GM12891 (cell line): ENCODE data around the gene APOBEC3C.
"Not testable (repeated sequence)": the region's sequence is repeated elsewhere in the genome, so short reads cannot be mapped to it uniquely, and the experiment has no call there.

Source experiments
- DNase-seq: peaks from one replicate; pipeline ENCODE4 v3.0.0; 2011; ENCODE audit warnings: low spot score; ENCODE audit not compliant: insufficient read length
- FAIRE-seq: peaks from 2 replicates; lab custom pipeline; 2011; peaks lifted over from hg19 to GRCh38; lab: Jason Lieb, UNC
- PAX5 ChIP-seq: IDR thresholded peaks from 2 replicates; pipeline ENCODE4 v1.6.1; 2011; ENCODE audit warnings: low read length, moderate library complexity, mild to moderate bottlenecking; ENCODE audit not compliant: insufficient read depth, severe bottlenecking
- POLR2A ChIP-seq: IDR thresholded peaks from 2 replicates; pipeline ENCODE4 v1.6.1; 2011; ENCODE audit warnings: low read depth, low read length, control low read depth
- POLR2AphosphoS5 ChIP-seq: IDR thresholded peaks from 2 replicates; pipeline ENCODE4 v1.6.1; 2011; ENCODE audit warnings: low read depth, low read length, control low read depth
- POU2F2 ChIP-seq: IDR thresholded peaks from 2 replicates; pipeline ENCODE4 v1.6.1; 2011; ENCODE audit warnings: low read depth, mild to moderate bottlenecking, control low read depth, low read length, moderate library complexity
- SPI1 ChIP-seq: IDR thresholded peaks from 2 replicates; pipeline ENCODE4 v1.6.1; 2011; ENCODE audit warnings: low read depth, low read length, control low read depth
- TAF1 ChIP-seq: IDR thresholded peaks from 2 replicates; pipeline ENCODE4 v1.6.1; 2011; ENCODE audit warnings: low read depth, low read length, control low read depth

The APOBEC3C gene

DNA sequence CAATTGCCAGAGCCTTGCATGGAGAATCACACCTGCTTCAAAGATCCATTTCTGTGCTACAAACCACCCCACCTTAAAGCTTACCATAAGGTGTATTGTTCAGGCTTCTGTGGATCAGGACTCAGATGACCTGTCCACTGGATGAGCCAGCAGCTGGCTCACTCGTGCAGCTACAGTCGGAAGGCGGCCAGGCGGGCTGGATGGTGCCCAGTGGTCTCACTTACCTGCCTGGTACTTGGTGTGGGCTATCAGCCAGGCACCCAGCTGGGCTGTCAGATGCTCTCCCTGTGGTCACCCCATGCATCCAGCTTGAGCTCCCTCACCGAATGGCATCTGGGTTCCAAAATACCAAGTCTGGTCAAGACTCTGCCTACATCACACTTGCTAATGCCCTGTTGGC, 42.9 kb upstream of the APOBEC3C start:
- DNase-seq (no peak), FAIRE-seq (no peak)
- TF ChIP-seq TAF1 (no peak), POLR2A (no peak), POU2F2 (no peak), POLR2AphosphoS5 (no peak), PAX5 (no peak), SPI1 (no peak)

DNA sequence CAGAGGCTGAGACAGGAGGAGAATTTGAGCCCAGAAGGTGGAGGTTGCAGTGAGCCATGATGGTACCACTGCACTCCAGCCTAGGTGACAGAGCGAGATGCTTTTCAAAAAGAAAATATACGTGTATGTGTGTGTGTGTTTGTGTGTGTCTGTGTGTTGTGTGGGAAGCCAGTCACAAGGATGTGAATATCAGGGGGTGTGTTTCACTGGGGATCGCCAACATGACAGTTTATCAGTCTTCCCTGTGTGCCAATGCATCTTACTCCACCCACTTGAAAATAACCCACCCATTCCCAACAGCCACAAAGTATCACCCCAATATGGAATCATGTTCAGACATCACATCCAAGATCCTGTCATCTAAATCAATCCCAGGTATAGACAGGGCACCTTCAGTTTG, 42.3 kb upstream of the APOBEC3C start:
- no peak for FAIRE-seq
- DNase-seq = no peak

DNA sequence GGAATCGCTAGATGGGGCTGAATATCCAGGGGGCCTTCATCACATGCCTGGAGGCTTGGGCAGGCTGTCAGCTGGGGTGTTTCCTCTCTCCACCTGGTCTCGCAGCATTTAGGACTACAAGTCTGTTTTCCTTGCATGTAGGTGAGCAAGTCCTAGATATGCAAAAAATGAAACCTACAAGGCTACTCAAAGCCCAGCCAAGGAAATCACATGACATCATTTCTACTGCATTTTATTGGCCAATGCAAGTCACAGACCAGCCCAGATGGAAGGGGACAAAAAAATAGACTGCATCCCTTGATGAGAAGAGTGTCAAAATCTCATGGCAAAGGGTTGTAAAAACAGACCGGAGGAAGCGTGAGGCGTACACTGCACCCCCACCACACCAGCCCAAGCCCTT, 41.5 kb upstream of the APOBEC3C start:
- FAIRE-seq (no peak), DNase-seq (no peak)
- TF ChIP-seq SPI1 (no peak), PAX5 (no peak), TAF1 (no peak), POLR2A (no peak), POU2F2 (no peak)

More for the DNA sequence above, 42.3 kb upstream of the APOBEC3C start:
- no peak for TF ChIP-seq SPI1
- TF ChIP-seq POU2F2 = no peak
- no peak for TF ChIP-seq TAF1
- no peak for TF ChIP-seq POLR2AphosphoS5
- TF ChIP-seq POLR2A = no peak
- TF ChIP-seq PAX5 = no peak

DNA sequence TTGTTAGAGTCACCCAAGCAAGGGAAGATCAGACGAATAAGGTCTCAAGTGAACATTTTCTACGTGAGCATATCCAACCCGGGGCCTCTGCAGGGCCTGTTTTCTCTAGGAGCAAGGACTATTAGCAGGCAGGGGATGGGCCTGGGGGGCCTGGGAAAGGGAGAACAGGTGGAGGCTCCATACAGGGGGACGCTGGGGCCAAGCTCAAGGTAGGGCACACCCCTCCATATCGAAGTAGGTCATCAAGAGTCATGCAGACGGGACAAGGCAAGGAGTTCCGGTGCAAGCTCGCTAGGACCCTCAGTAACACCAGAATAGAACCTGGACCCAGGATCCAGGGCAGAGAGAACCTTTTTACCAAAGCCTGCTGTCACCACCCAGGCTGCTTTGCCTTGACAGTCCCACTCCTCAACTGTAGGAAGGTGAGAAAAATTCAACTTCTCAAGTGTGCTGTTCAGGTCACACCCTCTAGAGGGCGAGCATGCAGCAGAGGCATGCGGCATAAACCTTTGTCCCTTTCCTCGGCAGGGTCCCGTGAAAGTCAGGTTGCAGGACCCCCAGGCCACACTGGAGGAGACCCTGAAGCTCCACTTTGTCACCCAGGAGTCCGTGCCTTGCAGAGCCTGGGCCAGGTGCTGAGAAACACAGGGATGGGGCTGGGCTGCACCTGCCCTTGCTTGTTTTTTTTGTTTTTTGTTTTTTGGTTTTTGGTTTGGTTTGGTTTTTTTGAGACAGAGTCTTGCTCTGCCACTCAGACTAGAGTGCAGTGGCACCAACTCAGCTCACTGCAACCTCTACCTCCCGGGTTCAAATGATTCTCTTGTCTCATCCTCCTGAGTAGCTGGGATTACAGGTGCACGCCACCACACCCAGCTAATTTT, 40.5 kb upstream of the APOBEC3C start:
- FAIRE-seq (peak; percentile 94), DNase-seq (peak; percentile 62)
- TF ChIP-seq POLR2A (no peak), SPI1 (no peak), POLR2AphosphoS5 (no peak), PAX5 (no peak), POU2F2 (no peak), TAF1 (no peak)

DNA sequence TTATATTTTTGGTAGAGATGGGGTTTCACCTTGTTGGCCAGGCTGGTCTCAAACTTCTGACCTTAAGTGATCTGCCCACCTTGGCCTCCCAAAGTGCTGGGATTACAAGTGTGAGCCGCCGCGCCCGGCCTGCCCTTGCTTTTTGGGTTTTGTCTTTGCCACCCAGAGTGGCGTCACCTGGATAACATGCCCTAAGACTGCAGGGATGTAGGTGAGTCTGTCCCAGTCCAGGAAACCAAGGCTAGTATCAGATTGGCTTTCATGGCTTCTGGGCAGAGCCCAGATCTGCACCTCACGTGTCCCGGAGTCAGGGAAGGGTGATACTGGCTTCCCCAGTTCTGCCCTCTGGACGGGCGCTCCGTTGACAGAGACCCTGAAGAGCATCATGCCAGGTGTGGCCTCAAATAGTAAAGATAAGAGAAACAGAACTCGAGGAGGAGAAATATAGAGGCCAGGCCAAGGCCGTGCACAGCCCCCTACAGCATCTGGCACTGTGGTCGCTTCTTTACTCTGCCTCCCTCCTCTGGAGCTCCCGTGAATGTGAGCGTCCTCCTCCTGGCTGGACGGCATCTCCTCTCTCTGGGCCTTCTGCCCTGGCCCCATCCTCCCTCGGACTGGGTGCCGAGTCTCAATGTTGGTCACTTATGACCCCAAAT, 39.8 kb upstream of the APOBEC3C start:
- DNase-seq = no peak
- TF ChIP-seq SPI1 (no peak), POU2F2 (no peak), PAX5 (no peak), POLR2AphosphoS5 (no peak), TAF1 (no peak), POLR2A (no peak)
- no peak for FAIRE-seq

DNA sequence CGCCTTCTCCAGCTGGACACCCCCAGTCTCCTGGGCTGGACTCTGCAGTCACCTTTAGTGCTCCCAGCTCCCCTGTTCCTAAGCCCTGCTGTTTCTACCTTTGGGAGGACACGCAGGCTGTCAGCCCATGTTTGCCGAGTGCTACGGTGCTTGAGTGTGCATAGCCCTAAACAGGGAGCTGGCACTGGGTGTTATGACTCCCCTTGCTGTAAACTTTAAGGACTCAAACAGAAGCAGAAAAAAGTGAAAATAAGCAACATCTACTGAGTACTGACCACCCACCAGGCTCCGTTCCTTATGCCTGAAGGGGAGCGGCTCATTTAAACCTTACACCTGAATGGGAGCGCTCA, 39.3 kb upstream of the APOBEC3C start:
- DNase-seq (no peak), FAIRE-seq (no peak)
- TF ChIP-seq PAX5 (no peak), POU2F2 (no peak), TAF1 (no peak), SPI1 (no peak), POLR2A (no peak), POLR2AphosphoS5 (no peak)

DNA sequence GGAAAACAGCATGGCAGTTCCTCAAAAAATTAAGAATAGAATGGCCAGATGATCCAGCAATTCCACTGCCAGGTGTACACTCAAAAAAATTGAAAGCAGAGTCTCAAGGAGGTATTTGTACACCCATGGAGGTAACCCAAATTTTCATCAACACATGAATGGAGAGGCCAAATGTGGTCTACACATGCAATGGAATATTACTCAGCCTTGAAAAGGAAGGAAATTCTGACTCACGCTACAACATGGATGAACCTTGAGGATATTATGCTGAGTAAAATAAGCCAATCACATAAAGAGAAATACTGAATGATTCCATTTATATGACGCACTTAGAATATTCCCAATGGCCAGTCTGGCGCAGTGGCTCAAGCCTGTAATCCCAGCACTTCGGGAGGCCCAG, 36.8 kb upstream of the APOBEC3C start:
- FAIRE-seq = peak; percentile 79
- not testable (repeated sequence) for DNase-seq

DNA sequence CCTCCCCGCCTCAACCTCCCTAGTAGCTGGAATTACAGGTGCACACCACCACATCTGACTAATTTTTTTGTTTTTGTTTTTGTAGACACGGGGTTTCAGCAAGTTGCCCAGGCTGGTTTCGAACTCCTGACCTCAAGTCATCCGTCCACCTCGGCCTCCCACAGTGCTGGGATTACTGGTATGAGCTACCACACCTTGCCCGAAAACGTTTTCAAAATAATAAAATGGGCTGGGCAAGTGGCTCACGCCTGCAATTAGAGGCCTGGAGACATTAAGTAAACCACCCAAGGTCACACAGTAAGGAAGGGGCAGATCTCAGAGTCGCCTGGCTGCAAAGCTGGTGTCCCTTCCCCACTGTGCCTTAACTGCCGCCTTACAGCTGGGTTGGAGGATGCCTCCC, 33.5 kb upstream of the APOBEC3C start:
- not testable (repeated sequence) for DNase-seq
- peak; percentile 69 for FAIRE-seq

DNA sequence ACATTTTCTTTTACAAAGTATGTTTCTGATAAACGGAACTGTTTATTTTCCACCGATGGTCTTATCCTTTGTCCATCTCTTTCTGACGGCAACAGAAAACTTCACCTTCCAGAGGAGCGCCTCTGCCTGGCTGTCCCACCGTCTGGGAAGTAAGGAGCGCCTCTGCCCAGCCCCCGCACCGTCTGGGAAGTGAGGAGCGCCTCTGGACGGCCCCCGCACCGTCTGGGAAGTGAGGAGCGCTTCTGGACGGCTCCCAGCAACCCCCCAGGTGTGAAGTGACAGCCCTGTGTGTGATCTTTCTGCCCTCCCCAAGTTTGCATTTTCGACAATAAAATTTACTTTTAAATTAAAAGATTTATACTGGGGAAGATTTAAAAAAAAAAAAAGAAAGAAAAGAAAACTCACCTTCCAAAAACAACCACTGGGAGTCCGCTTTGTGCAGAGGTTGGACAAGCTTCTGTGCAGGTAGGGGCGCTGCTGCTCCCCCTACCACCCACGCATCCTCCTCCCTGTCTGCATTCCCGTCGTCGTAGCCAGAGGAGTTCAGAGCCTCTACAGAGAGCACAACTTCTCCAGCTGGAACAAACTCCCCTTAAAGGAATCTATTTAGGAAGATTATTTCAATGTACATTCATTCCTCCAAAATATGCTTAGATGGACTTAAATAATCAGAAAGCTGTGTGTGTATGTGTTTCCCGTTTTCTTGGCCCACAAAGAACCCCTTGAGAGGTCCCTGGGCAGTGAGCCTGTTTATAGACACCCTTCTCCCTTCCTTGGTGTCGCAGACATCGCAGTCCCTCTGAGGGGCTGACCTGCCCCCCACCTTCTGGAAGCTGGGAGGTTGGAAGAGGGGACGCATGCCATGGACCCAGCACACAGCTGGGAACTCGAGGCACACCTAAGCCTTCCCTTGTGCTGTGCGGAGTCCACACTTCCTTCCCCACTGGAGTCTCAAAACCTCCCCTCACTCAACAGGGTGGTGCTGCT, 32.8 kb upstream of the APOBEC3C start:
- DNase-seq (no peak), FAIRE-seq (no peak)
- TF ChIP-seq PAX5 = no peak
- TF ChIP-seq POLR2AphosphoS5 = no peak
- no peak for TF ChIP-seq SPI1
- no peak for TF ChIP-seq POU2F2
- no peak for TF ChIP-seq POLR2A
- TF ChIP-seq TAF1 = no peak
